HEK293T (cell line): ENCODE measurements around the gene MAP2K7.

Experiments used
- CTCF ChIA-PET: fragments of 350-600 bp; formaldehyde crosslinking; extraction: SDS; loops from one replicate; lab custom pipeline; 2021; ENCODE audit warnings: antibody characterized with exemption, inconsistent platforms; lab: Yijun Ruan, JAX
- POLR2A ChIA-PET: fragments of 350-600 bp; formaldehyde crosslinking; extraction: SDS; loops from one replicate; lab custom pipeline; 2020; ENCODE audit warnings: antibody characterized with exemption, inconsistent platforms; lab: Yijun Ruan, JAX
- DNase-seq: peaks from one replicate; pipeline ENCODE4 v3.0.0; 2012; ENCODE audit warnings: mixed read lengths; ENCODE audit errors: extremely low spot score
- ARNT ChIP-seq: fragments of 450-650 bp; IDR thresholded peaks from 2 replicates; pipeline ENCODE4 v1.6.1; 2017; ENCODE audit warnings: mild to moderate bottlenecking
- BHLHE40 ChIP-seq: fragments of 450-650 bp; IDR thresholded peaks from 2 replicates; pipeline ENCODE4 v1.6.1; 2016; ENCODE audit warnings: mild to moderate bottlenecking, moderate library complexity, borderline replicate concordance
- CTBP1 ChIP-seq: fragments of 450-650 bp; IDR thresholded peaks from 2 replicates; pipeline ENCODE4 v1.6.1; 2016; ENCODE audit warnings: borderline replicate concordance
- ELF4 ChIP-seq: fragments of 450-650 bp; IDR thresholded peaks from 2 replicates; pipeline ENCODE4 v1.6.1; 2017; ENCODE audit warnings: antibody characterized with exemption
- FOXA1 ChIP-seq: fragments of 450-650 bp; IDR thresholded peaks from 2 replicates; pipeline ENCODE4 v1.6.1; 2016; ENCODE audit warnings: mild to moderate bottlenecking
- FOXK2 ChIP-seq: fragments of 450-650 bp; IDR thresholded peaks from 2 replicates; pipeline ENCODE4 v1.6.1; 2016; ENCODE audit warnings: mild to moderate bottlenecking
- FOXM1 ChIP-seq: fragments of 450-650 bp; IDR thresholded peaks from 2 replicates; pipeline ENCODE4 v1.6.1; 2017; ENCODE audit warnings: mild to moderate bottlenecking, borderline replicate concordance
- HDGF ChIP-seq: fragments of 450-650 bp; IDR thresholded peaks from 2 replicates; pipeline ENCODE4 v1.6.1; 2017; ENCODE audit warnings: antibody characterized with exemption, borderline replicate concordance
- L3MBTL2 ChIP-seq: fragments of 450-650 bp; conservative IDR thresholded peaks from 2 replicates; pipeline ENCODE4 v1.6.1; 2016; ENCODE audit warnings: mild to moderate bottlenecking
- LEF1 ChIP-seq: fragments of 450-650 bp; IDR thresholded peaks from 2 replicates; pipeline ENCODE4 v1.6.1; 2017; ENCODE audit warnings: mild to moderate bottlenecking, borderline replicate concordance
- NFRKB ChIP-seq: fragments of 450-650 bp; IDR thresholded peaks from 2 replicates; pipeline ENCODE4 v1.6.1; 2016; ENCODE audit warnings: mild to moderate bottlenecking, moderate library complexity
- PKNOX1 ChIP-seq: fragments of 450-650 bp; IDR thresholded peaks from 2 replicates; pipeline ENCODE4 v1.6.1; 2016
- SP1 ChIP-seq: fragments of 450-650 bp; IDR thresholded peaks from 2 replicates; pipeline ENCODE4 v1.6.1; 2017
- SUZ12 ChIP-seq: fragments of 450-650 bp; IDR thresholded peaks from 2 replicates; pipeline ENCODE4 v1.6.1; 2016; ENCODE audit warnings: mild to moderate bottlenecking
- TARDBP ChIP-seq: fragments of 450-650 bp; IDR thresholded peaks from 2 replicates; pipeline ENCODE4 v1.6.1; 2016
- ZNF384 ChIP-seq: fragments of 450-650 bp; IDR thresholded peaks from 2 replicates; pipeline ENCODE4 v1.6.1; 2016

The MAP2K7 gene

DNA sequence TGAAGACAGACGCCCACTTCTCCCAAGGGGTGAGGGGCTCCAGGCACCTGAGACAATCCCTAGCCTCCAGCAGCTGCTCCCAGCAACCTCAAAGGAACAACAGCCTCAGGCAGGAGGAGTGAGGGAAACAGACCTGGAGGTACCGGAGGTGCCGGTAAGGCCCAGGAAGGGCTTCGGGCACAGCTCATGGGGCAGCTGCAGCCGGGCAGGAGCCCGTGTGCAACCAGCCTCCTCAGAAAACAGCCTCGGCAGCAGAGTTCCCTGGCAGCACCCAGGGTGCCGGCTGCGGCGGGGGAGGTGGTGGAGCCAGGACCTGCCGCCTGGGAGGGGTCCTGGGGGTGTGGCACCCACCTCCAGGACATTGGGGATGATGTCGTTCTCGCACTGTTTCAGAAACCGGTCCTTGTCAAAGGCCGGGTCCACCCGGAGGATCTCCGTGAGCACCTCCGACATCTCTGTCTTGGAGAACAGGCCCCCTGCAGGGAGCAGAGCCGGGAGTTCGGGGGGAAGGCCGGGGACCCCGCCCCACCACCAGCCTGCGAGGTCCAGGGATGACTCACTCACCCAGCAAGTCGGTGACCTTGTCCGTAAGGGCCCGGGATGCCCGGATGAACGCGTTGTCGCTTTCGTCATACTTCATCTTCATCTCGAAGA is 28.7 kb downstream of the MAP2K7 start:
- TF ChIP-seq ELF4 (no peak), SUZ12 (no peak), FOXK2 (no peak)
- POLR2A ChIA-PET, result interaction anchor here (1.4 kb wide), 1 partner anchor 12 kb away, joined by 7 read pairs; the partner anchor contains the start of gene TIMM44
- CTCF ChIA-PET, result no interaction called here
- no peak for DNase-seq

DNA sequence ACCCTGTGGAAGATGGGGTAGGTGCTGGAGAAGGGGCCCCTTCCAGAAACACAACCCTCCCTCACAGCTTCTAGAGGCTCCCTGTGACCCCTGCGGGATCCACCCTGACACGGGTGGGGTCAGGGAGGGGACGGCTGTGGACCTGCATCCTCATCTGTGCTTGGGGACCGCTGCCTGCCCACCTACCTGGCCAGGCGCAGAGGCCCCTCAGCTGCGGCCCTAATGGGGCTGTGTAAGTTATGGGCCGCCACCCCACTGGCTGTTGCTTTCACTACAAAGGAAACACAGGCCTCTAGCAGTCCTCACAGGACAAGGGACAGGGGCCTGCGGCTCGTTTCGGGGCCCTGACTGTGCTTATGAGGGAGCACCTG is 29.2 kb downstream of the MAP2K7 start:
- no peak for DNase-seq
- ChIA-PET POLR2A (no interaction called here), CTCF (no interaction called here)
- TF ChIP-seq ZNF384 (no peak), TARDBP (no peak), ELF4 (no peak), LEF1 (no peak), L3MBTL2 (no peak), SP1 (no peak), HDGF (no peak), PKNOX1 (no peak), FOXM1 (no peak), FOXA1 (no peak), BHLHE40 (no peak), NFRKB (no peak)

DNA sequence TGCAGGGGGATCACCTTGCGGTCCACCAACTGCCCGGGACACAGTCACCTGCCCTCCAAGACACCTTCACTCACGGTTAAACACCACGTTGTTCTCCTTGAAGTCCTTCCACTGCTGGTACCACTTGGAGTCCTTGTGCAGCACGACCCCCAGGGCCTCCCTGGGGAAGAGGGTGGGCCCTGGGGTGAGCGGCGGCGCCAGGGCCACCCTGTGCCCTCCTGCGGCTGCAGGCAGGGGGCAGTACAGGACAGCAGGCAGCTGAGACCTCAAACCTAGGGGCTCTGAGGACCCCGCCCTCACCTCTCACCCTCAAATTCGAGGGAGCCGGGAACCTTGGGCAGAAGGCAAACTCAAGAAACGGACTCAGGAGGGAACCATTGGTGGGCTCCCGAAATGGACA is 29.7 kb downstream of the MAP2K7 start:
- POLR2A ChIA-PET, result no interaction called here
- no peak for TF ChIP-seq SUZ12
- TF ChIP-seq NFRKB, result no peak
- TF ChIP-seq TARDBP, result no peak
- no peak for TF ChIP-seq FOXA1
- TF ChIP-seq FOXM1, result no peak
- no peak for TF ChIP-seq ELF4
- DNase-seq, result no peak
- CTCF ChIA-PET, result no interaction called here

DNA sequence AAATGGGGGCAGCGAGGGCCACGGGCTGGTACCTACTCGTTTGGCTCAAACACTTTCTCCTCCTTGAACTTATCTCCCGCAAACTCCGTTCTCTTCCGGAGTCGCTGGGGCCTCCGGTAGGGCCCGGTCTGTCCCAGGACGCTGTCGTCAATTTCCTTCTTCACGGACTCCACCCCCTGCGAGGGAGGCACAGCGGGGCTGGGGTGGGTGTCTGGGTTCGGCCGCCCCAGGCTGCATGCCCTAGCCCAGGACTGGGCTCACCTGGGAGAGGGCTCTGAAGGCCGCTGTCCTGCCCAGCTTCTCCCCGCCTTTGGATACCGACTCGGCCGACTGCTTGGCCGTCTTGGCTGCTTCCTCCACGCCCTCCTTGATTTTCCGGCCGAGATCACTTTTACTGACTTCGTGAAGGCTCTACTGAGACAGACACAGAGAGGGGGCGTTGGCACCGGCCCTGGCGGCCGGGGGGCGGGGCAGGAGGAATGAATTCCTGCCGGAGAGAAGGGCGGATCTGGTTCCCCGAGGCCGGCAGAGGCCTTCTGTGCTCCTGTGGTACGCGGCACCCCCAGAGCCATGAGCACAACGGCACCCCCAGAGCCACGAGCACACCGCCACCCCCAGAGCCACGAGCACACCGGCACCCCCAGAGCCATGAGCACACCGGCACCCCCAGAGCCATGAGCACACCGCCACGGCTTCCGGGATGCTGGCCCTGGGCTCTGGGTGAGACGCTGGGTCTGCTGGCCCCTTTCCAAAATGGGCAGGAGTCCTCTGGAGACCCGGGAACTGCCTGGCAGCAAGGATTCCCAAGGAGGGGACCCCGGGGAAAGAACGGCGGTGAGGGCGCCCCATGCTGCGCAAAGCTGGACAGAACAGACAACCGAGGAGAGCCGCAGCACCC is 30.4 kb downstream of the MAP2K7 start:
- DNase-seq, result no peak
- TF ChIP-seq NFRKB, result no peak
- TF ChIP-seq ZNF384, result no peak
- TF ChIP-seq SUZ12, result no peak
- no peak for TF ChIP-seq SP1
- POLR2A ChIA-PET, result no interaction called here
- CTCF ChIA-PET, result no interaction called here

GRCh38 chr19:7934766-7935165 is 31.1 kb downstream of the MAP2K7 start:
- CTCF ChIA-PET, result no interaction called here
- POLR2A ChIA-PET, result interaction anchor here (1.3 kb wide), 1 partner anchor 9 kb away, joined by 10 read pairs; the partner anchor contains the start of gene TIMM44

GRCh38 chr19:7940841-7941240 is 37.2 kb downstream of the MAP2K7 start:
- ChIA-PET CTCF (interaction anchor here (1.2 to 1.3 kb wide), 2 partner anchors 12 kb away, joined by 3 to 4 read pairs; no protein-coding TSS in a partner anchor), POLR2A (no interaction called here)
- TF ChIP-seq ARNT (no peak), FOXK2 (no peak), NFRKB (no peak)
- no peak for DNase-seq

More at GRCh38 chr19:7934766-7935165, 31.1 kb downstream of the MAP2K7 start:
- no peak for DNase-seq
- TF ChIP-seq FOXK2 (no peak), ELF4 (no peak), TARDBP (no peak)

DNA sequence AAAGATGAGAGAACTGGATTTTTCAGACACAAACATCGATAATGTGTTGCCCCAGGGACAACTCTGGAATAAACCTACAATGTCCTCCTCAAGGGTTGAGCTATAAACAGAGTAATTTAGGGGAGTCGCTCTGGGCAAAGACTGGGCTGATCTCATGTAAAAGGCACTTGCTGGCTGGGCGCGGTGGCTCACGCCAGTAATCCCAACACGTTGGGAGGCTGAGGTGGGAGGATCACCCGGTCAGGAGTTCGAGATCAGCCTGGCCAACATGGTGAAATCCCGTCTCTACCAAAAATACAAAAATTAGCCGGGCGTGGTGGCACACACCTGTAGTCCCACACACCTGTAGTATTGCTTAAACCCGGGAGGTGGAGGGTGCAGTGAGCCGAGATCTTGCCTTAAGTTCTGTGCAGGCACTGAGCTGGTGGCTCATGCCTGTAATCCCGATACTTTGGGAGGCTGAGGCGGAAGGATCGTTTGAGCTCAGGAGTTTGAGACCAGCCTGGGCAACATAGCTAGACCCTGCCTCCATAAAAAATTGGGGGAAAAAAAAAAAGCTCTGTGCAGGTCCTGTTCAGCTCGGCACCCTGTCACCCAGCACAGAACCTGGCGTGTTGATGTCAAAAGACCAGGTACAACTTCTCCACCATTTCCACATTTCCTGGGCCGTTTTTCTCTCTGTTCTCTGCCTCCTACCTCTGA is 38.4 kb downstream of the MAP2K7 start:
- POLR2A ChIA-PET, result no interaction called here
- DNase-seq, result no peak
- no peak for TF ChIP-seq NFRKB
- no peak for TF ChIP-seq TARDBP
- no peak for TF ChIP-seq PKNOX1
- no peak for TF ChIP-seq ARNT
- no peak for TF ChIP-seq ZNF384
- no peak for TF ChIP-seq CTBP1
- no peak for TF ChIP-seq LEF1
- CTCF ChIA-PET, result interaction anchor here (1.2 kb wide), 1 partner anchor 13 kb away, joined by 4 read pairs; no protein-coding TSS in a partner anchor
